H1 (cell line): ENCODE measurements around the gene R3HDM4.

Experiments used
- BRCA1 ChIP-seq: IDR thresholded peaks from 2 replicates; pipeline ENCODE4 v1.6.1; 2012; ENCODE audit warnings: low read depth, low read length, improper control_type of control experiment
- EZH2 ChIP-seq: fragments of 200-600 bp; sonication (generic); IDR thresholded peaks from 2 replicates; pipeline ENCODE4 v1.7.1; 2012; ENCODE audit warnings: low read depth, mild to moderate bottlenecking, moderate library complexity, low read length, inconsistent platforms; ENCODE audit not compliant: severe bottlenecking
- RFX5 ChIP-seq: IDR thresholded peaks from 2 replicates; pipeline ENCODE4 v1.6.1; 2011; ENCODE audit warnings: low read depth, low read length, improper control_type of control experiment, borderline replicate concordance
- TF ChIP-seq, protein P1 (sequence below), 3 experiments: IDR thresholded peaks; 1 replicate in 2 of 3; 2 replicates in 1 of 3; pipeline versions ENCODE4 v1.5.1 to v1.6.1; 2011; ENCODE audit warnings: low read length in 3 of 3, mild to moderate bottlenecking in 3 of 3, inconsistent platforms in 2 of 3, low read depth in 1 of 3, moderate library complexity in 1 of 3; ENCODE audit not compliant: insufficient read depth in 1 of 3; ENCODE audit errors: control extremely low read depth in 1 of 3
- TF ChIP-seq, protein P2 (sequence below): IDR thresholded peaks from 2 replicates; pipeline ENCODE4 v1.6.1; 2012; ENCODE audit warnings: low read length, inconsistent platforms

DNA sequence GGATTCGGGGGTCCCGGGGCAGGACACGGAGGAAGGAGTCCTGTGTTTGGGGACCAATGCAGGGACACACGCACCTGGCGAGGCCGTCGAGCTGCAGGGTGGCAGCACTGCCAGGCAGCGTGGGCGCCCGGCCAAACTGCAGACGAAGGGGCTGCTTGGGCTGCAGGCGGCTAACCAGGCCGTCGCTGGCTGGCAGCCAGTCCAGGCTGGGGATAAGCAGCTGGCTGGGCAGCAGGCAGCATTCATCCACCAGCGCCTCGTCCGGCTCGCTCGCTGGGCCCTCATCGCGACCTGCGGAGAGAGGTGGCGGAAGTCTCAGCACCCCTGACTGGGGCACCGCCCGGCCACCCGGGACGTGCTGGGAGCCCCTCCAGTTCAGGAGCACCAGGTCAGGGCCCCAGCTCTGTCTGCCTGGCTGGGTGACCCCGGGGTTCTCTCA lies 42.0 kb downstream of the R3HDM4 start:
- TF ChIP-seq, protein P1, sequence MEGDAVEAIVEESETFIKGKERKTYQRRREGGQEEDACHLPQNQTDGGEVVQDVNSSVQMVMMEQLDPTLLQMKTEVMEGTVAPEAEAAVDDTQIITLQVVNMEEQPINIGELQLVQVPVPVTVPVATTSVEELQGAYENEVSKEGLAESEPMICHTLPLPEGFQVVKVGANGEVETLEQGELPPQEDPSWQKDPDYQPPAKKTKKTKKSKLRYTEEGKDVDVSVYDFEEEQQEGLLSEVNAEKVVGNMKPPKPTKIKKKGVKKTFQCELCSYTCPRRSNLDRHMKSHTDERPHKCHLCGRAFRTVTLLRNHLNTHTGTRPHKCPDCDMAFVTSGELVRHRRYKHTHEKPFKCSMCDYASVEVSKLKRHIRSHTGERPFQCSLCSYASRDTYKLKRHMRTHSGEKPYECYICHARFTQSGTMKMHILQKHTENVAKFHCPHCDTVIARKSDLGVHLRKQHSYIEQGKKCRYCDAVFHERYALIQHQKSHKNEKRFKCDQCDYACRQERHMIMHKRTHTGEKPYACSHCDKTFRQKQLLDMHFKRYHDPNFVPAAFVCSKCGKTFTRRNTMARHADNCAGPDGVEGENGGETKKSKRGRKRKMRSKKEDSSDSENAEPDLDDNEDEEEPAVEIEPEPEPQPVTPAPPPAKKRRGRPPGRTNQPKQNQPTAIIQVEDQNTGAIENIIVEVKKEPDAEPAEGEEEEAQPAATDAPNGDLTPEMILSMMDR (IDR thresholded peaks at IDR 0.05; ENCODE audit: control extremely low read depth in 1 of 3, insufficient read depth in 1 of 3, low read depth in 1 of 3, low read length in 3 of 3): no peak
- TF ChIP-seq BRCA1 (no peak), EZH2 (no peak), RFX5 (no peak)
- TF ChIP-seq, protein P2, sequence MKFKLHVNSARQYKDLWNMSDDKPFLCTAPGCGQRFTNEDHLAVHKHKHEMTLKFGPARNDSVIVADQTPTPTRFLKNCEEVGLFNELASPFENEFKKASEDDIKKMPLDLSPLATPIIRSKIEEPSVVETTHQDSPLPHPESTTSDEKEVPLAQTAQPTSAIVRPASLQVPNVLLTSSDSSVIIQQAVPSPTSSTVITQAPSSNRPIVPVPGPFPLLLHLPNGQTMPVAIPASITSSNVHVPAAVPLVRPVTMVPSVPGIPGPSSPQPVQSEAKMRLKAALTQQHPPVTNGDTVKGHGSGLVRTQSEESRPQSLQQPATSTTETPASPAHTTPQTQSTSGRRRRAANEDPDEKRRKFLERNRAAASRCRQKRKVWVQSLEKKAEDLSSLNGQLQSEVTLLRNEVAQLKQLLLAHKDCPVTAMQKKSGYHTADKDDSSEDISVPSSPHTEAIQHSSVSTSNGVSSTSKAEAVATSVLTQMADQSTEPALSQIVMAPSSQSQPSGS: no peak
